ENCODE measurements around the gene AKIP1.

Gene AKIP1

DNA sequence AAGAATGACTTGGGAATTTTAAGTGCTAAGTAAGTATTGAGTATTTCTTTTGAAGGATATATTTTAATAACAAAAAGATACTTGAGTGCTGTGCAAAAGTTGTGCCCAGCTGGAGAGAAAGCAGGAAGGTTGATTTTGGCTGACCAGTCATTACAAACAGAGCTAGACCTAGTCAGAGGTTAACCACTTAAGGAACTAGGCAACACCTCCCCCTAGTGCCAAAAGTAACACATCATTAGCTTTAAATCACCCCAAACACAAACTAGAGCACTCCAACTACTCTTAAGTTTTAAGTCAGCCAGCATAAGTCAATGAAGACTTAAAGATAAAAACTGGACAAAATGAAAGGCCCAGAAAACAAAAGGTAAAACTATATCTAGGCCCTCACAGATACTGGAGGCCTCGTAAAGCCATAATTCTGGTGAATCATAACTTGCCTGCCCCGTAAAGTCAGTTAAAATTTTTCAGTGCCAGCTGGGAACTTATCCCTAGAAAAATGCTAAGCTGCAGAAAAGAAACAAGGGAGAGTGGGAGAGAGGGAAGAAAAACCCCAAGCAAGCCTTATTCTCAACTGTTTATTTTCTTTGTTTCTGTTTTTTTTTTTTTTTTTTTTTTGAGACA is 48.7 kb downstream of the AKIP1 start:
- DNase-seq (ENCODE audit: low read depth in 4 of 4, low spot score in 1 of 4), result no peak

DNA sequence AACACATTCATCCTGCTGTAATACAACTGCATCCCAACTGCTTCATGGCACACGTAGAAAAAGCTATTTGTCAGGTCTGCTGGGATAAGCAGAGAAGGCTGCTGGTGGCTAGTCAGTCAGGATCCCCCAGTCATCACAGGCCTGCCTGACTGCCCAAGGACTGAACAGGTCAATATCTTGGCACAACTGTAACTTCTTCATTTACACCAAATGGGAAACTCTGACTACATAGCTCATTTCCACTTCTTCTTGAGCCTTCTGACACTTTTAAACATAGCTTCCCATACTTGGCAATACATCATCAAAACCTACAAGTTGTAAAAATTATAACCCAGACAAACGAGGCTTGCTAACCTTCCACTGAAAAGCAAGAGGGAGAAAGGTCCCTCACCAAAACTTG is 50.4 kb downstream of the AKIP1 start:
- DNase-seq (ENCODE audit: low read depth in 4 of 4, low spot score in 1 of 4), result no peak

DNA sequence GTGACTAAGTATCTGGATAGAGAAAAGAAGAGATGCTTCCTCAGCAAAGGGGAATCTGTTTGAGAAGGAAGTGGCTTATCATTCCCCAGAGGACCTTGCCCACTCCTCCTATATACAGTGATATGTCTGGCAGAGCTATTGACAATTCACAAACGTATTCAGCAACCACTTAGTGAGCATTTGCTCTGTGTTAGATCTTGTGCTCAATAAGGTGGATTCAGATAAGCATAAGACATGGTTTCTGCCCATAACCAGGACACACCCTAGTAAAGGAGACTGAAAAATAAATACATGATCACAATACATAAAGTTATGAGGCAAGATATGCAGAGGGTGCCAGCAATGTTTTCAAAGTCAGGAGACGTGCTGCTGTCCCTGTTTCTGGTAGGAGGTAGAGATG is 51.9 kb downstream of the AKIP1 start:
- DNase-seq (ENCODE audit: low read depth in 4 of 4, low spot score in 1 of 4), result no peak

DNA sequence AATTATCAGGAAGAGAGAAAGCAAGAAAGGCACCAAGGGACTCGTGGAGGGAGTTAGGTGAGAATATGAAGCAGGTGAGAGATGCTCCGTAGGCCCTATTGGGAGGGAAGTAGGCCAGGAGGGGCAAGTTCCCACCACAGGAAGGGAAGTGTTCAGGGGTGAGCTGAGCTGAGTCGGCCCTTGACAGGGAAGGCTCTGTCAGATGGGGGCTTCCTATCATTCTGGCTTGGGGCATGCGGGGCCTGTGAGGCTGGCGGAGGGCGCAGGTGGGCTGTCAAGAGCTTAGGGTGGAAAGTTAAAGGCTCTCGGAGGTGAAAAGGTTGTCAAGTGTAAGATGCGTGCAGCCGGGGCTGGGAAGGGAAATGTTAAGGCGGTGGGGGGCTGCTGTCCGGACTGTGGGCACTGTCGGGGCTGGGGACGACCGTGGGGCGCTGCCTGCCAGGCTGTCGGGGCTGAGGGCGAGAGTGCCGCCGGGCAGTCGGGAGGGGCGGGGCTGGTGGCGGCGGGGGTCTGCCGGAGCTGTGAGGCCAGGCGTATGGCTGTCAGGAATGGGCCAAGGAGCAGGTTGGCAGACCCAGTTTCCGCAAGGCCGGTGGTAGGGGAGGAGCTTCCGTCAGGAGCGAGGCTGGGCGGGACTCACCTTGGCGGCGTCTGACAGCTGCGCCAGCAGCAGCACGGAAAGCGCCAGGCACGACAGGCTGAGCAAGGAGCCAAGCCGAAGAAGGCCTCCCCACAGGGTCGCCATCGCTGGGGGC is 52.8 kb downstream of the AKIP1 start:
- peak; percentile 57 to 73 (median 64) for DNase-seq (ENCODE audit: low read depth in 4 of 4, low spot score in 1 of 4)

DNA sequence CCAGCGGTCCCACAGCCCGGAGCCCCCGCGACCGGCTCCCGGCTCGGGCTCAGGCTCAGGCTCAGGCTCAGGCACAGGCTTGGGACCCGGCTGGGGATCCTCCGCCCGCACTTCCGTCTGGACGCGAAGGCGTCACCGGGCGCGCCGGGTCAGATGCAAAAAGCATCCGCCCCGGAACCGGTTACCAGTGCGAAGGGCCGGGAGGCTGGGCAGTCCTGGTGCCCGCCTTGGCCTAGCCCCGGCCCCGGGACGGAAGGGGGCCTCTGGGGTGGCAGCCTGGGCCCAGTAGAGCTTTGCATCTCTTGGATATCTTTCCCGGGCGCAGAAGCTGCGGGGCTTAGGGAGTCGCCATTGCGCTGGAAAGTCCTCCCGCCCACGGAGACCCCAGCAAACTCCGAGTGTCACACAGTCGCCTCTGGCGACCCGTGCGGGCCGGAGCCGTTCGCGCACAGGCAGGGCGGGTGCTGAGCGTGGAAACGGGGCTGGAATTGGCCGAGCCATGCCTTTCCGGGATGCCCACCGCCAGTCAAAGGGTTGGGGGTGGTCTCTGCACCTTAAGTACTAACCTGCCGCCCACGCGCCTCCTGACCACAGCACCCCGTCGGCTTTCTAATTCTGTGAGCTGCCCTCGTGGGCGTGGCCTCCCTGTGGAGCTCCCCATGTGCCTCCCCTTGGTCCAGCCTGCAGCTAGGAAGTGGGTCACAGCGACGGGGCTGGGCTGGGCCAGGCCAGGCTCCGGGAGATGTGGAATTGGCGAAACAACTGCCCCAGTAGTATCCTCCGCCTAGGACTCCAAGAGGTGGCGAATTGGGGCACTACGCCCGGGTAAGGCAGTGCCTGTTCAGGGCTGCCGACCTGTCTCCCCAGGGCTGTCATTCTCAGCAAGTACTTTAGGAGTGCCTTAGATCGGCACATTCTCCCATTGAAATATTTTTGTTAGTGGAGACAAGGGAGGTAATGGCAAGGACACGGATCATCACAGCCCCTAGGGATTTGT is 53.6 kb downstream of the AKIP1 start, which contains the start of gene TMEM9B:
Gene TMEM9B, minus strand, starts transcription at position 119 of the 997 bp plus-strand sequence. CDS start 129 bp downstream, outside the sequence.
- peak; percentile 50 to 81 (median 70) for DNase-seq (ENCODE audit: low read depth in 4 of 4, low spot score in 1 of 4)

DNA sequence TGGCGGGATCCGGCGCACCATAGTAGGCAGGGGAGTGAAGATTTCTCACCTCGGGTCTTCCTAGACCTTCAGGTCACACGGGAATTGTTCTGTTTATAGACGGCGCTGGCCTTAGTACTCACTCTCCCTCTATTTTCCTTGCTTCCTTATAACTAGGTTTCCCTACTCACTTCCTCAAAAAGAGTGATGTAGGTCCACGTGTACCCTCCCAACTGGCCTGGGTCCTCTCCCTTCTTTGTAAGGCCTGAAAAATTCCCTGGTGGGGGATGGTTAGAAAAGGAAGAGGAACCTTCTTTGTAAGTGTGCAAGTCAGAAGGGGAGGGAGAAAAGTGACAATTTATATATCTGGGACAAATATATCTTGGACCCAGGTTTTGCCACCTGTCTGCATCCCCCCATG is 56.2 kb downstream of the AKIP1 start:
- DNase-seq (ENCODE audit: low read depth in 4 of 4, low spot score in 1 of 4), result no peak

Measured in stimulated activated CD4-positive, alpha-beta T cell treated with anti-CD3 and anti-CD28 coated beads, Interleukin-1b, Interleukin-23, amount 100 ng/mL, for 24 hours (primary cell).